ENCODE measurements around the gene RPS26.

DNA sequence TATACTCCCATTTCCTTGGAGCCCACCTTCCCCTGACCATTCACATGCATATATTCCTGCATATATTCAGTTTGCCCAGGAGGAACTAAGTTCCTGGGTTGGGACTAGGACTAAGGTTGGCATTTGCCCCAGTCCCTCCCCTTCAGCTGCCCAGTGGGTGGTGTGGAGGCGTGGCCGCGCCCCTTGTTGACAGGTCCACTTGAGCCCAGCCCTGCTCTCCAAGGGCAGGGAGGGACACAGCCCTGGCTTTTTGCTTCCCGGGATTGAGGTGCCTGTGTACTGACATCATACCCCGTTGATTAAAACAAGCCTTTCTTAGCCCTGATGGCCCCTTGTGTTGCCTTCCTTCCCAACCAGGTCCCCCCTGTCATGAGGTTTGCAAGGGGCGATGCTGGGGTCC, 45.5 kb downstream of the RPS26 start:
- no peak for TF ChIP-seq POLR2A (IDR thresholded peaks at IDR 0.05; ENCODE audit: low read length)
- TF ChIP-seq EP300 (IDR thresholded peaks at IDR 0.05): no peak
- no peak for TF ChIP-seq HOXA7 (CRISPR knock-in tag; IDR thresholded peaks at IDR 0.05)
- TF ChIP-seq SMC3 (IDR thresholded peaks at IDR 0.05): no peak
- no peak for TF ChIP-seq ZFP36 (IDR thresholded peaks at IDR 0.05; ENCODE audit: borderline replicate concordance, partially characterized antibody)
- TF ChIP-seq, protein P1, sequence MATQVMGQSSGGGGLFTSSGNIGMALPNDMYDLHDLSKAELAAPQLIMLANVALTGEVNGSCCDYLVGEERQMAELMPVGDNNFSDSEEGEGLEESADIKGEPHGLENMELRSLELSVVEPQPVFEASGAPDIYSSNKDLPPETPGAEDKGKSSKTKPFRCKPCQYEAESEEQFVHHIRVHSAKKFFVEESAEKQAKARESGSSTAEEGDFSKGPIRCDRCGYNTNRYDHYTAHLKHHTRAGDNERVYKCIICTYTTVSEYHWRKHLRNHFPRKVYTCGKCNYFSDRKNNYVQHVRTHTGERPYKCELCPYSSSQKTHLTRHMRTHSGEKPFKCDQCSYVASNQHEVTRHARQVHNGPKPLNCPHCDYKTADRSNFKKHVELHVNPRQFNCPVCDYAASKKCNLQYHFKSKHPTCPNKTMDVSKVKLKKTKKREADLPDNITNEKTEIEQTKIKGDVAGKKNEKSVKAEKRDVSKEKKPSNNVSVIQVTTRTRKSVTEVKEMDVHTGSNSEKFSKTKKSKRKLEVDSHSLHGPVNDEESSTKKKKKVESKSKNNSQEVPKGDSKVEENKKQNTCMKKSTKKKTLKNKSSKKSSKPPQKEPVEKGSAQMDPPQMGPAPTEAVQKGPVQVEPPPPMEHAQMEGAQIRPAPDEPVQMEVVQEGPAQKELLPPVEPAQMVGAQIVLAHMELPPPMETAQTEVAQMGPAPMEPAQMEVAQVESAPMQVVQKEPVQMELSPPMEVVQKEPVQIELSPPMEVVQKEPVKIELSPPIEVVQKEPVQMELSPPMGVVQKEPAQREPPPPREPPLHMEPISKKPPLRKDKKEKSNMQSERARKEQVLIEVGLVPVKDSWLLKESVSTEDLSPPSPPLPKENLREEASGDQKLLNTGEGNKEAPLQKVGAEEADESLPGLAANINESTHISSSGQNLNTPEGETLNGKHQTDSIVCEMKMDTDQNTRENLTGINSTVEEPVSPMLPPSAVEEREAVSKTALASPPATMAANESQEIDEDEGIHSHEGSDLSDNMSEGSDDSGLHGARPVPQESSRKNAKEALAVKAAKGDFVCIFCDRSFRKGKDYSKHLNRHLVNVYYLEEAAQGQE (IDR thresholded peaks at IDR 0.05): no peak
- TF ChIP-seq, protein P2, sequence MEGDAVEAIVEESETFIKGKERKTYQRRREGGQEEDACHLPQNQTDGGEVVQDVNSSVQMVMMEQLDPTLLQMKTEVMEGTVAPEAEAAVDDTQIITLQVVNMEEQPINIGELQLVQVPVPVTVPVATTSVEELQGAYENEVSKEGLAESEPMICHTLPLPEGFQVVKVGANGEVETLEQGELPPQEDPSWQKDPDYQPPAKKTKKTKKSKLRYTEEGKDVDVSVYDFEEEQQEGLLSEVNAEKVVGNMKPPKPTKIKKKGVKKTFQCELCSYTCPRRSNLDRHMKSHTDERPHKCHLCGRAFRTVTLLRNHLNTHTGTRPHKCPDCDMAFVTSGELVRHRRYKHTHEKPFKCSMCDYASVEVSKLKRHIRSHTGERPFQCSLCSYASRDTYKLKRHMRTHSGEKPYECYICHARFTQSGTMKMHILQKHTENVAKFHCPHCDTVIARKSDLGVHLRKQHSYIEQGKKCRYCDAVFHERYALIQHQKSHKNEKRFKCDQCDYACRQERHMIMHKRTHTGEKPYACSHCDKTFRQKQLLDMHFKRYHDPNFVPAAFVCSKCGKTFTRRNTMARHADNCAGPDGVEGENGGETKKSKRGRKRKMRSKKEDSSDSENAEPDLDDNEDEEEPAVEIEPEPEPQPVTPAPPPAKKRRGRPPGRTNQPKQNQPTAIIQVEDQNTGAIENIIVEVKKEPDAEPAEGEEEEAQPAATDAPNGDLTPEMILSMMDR (IDR thresholded peaks at IDR 0.05): no peak
- no peak for TF ChIP-seq CEBPB (IDR thresholded peaks at IDR 0.05)
- TF ChIP-seq MYC (IDR thresholded peaks at IDR 0.05; ENCODE audit: borderline replicate concordance, low read length): no peak
- no peak for TF ChIP-seq RAD21 (conservative IDR thresholded peaks at IDR 0.05 in 1 of 2, IDR thresholded peaks at IDR 0.05 in 1 of 2)
- TF ChIP-seq GATA3 (IDR thresholded peaks at IDR 0.05; ENCODE audit: borderline replicate concordance): no peak
- TF ChIP-seq, protein P3, sequence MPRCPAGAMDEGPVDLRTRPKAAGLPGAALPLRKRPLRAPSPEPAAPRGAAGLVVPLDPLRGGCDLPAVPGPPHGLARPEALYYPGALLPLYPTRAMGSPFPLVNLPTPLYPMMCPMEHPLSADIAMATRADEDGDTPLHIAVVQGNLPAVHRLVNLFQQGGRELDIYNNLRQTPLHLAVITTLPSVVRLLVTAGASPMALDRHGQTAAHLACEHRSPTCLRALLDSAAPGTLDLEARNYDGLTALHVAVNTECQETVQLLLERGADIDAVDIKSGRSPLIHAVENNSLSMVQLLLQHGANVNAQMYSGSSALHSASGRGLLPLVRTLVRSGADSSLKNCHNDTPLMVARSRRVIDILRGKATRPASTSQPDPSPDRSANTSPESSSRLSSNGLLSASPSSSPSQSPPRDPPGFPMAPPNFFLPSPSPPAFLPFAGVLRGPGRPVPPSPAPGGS (IDR thresholded peaks at IDR 0.05): no peak
- TF ChIP-seq POLR2AphosphoS2 (conservative IDR thresholded peaks at IDR 0.05; ENCODE audit: low read length): no peak
- no peak for TF ChIP-seq RCOR1 (IDR thresholded peaks at IDR 0.05; ENCODE audit: low read depth, low read length)
